GM12864 (cell line): ENCODE data around the gene ZNF532.

Experiments used
- DNase-seq: peaks from one replicate; pipeline ENCODE4 v3.0.0-alpha.2; 2011; ENCODE audit warnings: low read depth
- H3K4me3 ChIP-seq: 2 replicates; pipeline ENCODE4 v1.5.1; 2011; ENCODE audit warnings: mild to moderate bottlenecking, low read depth, low read length, control low read depth
- TF ChIP-seq, protein P1 (sequence below): IDR thresholded peaks from 2 replicates; pipeline ENCODE4 v1.5.1; 2011; ENCODE audit warnings: low read depth, mild to moderate bottlenecking, moderate library complexity, low read length, control low read depth, inconsistent platforms; ENCODE audit errors: missing control alignments

ZNF532 gene

DNA sequence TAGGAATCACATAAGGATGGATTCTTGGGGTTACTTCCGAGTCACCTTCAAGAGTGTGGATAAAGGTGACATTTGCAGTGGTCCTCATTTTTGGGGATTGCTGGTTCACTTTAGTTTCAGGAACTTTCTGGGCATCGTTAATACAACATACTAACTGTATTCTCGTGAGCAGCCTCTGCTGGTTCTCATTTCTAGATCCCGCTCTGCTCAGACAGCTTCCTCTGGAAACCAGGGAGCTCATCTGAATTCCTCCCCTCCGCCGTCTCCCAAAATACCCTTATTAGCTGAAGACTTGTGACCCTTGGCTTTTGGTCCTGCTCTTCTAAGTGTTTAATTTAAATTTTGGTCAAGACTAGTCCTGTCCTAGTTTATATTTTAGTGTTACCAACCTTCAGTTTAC, 64.5 kb downstream of the ZNF532 start:
- TF ChIP-seq, protein P1, sequence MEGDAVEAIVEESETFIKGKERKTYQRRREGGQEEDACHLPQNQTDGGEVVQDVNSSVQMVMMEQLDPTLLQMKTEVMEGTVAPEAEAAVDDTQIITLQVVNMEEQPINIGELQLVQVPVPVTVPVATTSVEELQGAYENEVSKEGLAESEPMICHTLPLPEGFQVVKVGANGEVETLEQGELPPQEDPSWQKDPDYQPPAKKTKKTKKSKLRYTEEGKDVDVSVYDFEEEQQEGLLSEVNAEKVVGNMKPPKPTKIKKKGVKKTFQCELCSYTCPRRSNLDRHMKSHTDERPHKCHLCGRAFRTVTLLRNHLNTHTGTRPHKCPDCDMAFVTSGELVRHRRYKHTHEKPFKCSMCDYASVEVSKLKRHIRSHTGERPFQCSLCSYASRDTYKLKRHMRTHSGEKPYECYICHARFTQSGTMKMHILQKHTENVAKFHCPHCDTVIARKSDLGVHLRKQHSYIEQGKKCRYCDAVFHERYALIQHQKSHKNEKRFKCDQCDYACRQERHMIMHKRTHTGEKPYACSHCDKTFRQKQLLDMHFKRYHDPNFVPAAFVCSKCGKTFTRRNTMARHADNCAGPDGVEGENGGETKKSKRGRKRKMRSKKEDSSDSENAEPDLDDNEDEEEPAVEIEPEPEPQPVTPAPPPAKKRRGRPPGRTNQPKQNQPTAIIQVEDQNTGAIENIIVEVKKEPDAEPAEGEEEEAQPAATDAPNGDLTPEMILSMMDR: no peak
- no peak overlapping the region for H3K4me3 ChIP-seq
- DNase-seq: no peak

DNA sequence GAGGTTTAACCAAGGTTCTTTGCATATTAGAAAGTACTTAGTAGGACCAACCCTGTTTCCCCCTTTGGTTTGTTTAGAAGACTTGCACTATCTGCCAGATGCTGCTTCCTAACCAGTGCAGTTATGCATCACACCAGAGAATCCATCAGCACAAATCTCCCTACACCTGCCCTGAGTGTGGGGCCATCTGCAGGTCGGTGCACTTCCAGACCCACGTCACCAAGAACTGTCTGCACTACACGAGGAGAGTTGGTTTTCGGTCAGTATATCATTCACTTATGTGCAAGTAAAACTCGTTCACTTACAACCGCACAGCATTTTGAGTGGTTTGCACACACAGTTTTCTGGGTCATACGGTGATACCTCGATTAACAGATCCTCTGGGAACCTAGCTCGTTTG, 69.7 kb downstream of the ZNF532 start:
- TF ChIP-seq, protein P1: no peak
- no peak overlapping the region for H3K4me3 ChIP-seq
- DNase-seq: no peak

DNA sequence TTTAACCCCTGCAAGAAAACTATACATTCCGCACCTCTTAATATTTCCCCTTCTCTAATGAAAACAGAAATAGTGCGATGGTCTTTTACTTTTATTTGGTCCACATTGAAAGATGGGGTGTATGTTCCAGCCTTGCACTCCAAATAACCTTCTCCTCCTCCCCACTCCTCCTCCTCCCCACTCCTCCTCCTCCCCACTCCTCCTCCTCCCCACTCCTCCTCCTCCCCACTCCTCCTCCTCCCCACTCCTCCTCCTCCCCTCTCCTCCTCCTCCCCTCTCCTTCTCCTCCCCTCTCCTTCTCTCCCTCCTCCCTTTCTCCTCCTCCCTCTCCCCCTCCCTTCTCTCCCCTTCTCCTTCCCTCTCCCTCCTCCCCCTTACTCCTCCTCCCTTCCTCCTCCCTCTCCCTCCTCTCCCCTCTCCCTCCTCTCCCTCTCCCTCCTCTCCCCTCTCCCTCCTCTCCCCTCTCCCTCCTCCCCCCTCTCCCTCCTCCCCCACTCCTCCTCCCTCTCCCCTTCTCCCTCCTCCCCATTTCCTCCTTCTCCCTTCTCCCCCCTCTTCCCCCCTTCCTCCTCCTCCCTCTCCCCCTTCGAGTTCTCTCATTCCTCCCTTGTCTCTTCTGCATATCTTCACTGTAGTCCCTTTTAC, 70.4 kb downstream of the ZNF532 start:
- TF ChIP-seq, protein P1: no peak
- no peak overlapping the region for H3K4me3 ChIP-seq
- DNase-seq: no peak

DNA sequence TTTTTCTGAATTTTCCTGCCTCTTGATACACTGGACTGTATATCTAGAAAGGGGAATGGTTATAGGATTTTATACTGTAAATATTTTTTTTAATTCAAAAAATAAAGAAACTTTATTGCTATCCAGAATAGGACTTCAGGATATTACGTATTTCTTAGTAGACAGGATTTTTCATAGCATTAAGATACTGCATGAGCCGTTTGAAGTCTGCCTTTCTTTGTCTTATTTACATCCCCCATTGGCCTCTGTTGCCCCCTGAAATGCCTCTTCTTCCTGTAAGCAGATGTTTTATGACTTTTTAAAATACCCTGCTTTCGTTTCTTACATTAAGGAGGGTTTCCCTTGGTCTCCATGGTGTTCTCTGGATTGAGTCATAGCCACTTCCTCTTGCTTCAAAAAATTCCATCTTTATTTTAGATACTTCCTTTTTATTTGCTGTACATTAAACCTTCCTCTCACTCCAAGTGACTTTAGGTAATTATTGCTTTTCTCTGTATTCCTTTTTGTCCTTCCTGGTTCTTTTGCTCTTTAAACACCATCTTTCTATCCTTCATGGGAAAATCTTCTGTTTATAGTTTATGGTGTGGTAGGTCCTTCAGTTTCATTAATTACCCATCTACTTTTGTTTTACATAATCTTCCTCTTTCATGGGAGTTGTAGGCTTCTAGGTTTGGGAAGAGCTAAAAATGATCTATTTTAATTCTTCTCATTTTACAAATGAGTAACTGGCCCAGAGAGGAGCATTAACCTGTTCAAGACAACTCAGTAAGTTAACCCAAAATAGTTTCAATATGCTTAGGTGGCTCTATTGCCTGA, 72.6 kb downstream of the ZNF532 start:
- DNase-seq: no peak
- TF ChIP-seq, protein P1: no peak
- no peak overlapping the region for H3K4me3 ChIP-seq

DNA sequence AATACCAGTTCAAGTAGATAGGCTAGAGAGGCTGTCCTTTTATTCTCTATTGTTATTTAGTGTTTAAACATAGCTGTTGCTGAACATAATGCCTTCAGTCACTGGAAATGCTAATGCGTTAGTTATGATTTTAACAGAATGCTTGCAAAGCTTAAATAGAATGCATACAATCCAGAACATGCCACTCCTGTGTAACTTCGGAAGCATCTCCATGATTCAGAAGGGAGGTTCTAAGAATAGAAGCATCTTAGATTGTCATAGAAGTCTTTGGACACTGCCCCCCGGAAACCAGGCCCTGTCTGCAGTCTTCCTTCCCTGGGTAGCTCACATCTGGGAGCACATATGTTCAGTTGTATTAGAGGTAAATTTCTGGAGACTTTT, 73.2 kb downstream of the ZNF532 start:
- no peak overlapping the region for H3K4me3 ChIP-seq
- DNase-seq: no peak

DNA sequence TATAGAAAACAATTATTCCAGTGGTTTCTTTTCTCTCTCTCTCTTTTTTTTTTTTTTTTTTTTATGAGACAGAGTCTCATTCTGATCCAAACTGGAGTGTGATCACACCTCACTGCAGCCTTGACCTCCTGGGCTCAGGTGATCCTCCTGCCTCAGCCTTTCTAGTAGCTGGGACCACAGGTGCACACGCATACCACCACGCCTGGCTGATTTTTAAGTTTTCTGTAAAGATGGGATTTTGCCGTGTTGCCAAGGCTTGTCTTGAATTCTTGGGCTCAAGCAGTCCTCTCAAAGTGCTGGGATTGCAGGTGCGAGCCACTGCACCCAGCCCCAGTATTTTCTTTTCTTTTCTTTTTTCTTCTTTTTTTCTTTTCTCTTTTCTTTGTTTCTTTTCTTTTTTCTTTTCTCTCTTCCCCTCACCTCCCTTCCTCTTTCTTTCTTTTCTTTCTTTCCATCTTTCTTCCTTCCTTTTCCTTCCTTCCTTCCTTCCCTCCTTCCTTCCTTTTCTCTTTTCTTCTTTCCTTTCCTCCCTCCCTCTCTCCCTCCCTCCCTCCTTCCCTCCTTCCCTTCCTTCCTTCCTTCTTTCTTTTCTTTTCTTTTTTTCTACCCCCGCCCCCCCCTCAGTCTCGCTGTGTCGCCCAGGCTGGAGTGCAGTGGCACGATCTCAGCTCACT, 76.9 kb downstream of the ZNF532 start:
- H3K4me3 ChIP-seq: no peak overlapping the region
- DNase-seq: no peak
- TF ChIP-seq, protein P1: no peak

More for the DNA sequence above, 73.2 kb downstream of the ZNF532 start:
- TF ChIP-seq, protein P1: no peak
